Tibial nerve (tissue), 4 donors: ENCODE results near the gene SLBP. TPM values are rescaled to one million over a fixed set of nuclear protein-coding genes. Genes with fewer than 3 reads are reported as not detected.

Experiments
- DNase-seq, 2 donors: peaks; one replicate each; pipeline ENCODE4 v3.0.0-alpha.2; 2019; ENCODE audit warnings: low spot score in 2 of 2
- H3K27ac ChIP-seq, 4 donors: fragments of 200-600 bp; sonication (generic) in 3 of 4; one replicate each; pipeline ENCODE4 v1.5.1; 2017 to 2019; ENCODE audit warnings: mild to moderate bottlenecking in 1 of 4
- H3K27me3 ChIP-seq, 2 donors: fragments of 200-600 bp; sonication (generic) in 1 of 2; one replicate each; pipeline versions ENCODE4 v1.5.1 to v1.6.0; 2017 to 2019
- H3K36me3 ChIP-seq, 3 donors: fragments of 200-600 bp; sonication (generic); one replicate each; pipeline ENCODE4 v1.5.1; 2018 to 2019
- H3K4me1 ChIP-seq, 4 donors: fragments of 200-600 bp; sonication (generic) in 3 of 4; one replicate each; pipeline ENCODE4 v1.5.1; 2017 to 2019
- H3K4me3 ChIP-seq, 4 donors: fragments of 200-600 bp; sonication (generic) in 3 of 4; one replicate each; pipeline ENCODE4 v1.5.1; 2017 to 2019; ENCODE audit warnings: mild to moderate bottlenecking in 1 of 4, moderate library complexity in 1 of 4
- H3K9me3 ChIP-seq, 4 donors: fragments of 200-600 bp; sonication (generic) in 3 of 4; one replicate each; pipeline ENCODE4 v1.5.1; 2017 to 2019
- EP300 ChIP-seq, 2 donors: sonication (generic); formaldehyde crosslinking; IDR thresholded peaks; one replicate each; pipeline ENCODE4 v1.6.1; 2017; ENCODE audit warnings: antibody characterized with exemption in 2 of 2, mild to moderate bottlenecking in 1 of 2
- POLR2A ChIP-seq, 2 donors: fragments of 450-650 bp; IDR thresholded peaks; one replicate each; pipeline ENCODE4 v1.6.1; 2017; ENCODE audit warnings: antibody characterized with exemption in 2 of 2, mild to moderate bottlenecking in 2 of 2, moderate library complexity in 2 of 2
- WGBS, 2 donors: methylation state at CpG; one replicate each; pipeline ENCODE4 v1.1.5; 2018; 5-methylcytosine and 5-hydroxymethylcytosine counted together
- total RNA-seq, 4 donors: library from RNA; depleted of rRNA; stranded (reverse); fragments of >200 nt; gene quantifications; one replicate each; pipeline ENCODE4 v1.1.0, GENCODE V29; 2016
- TF ChIP-seq, protein P1 (sequence below), 5 experiments: fragments of 200-600 bp in 3 of 5; fragments of 450-650 bp in 2 of 5; sonication (generic) in 3 of 5; IDR thresholded peaks; one replicate each; pipeline ENCODE4 v1.5.1; 2016 to 2019; ENCODE audit warnings: antibody characterized with exemption in 5 of 5, mild to moderate bottlenecking in 3 of 5, moderate library complexity in 2 of 5

Gene SLBP
- total RNA-seq, 4 donors from 2014 or later: 41.7 to 55.9 (median 53.5) TPM

DNA sequence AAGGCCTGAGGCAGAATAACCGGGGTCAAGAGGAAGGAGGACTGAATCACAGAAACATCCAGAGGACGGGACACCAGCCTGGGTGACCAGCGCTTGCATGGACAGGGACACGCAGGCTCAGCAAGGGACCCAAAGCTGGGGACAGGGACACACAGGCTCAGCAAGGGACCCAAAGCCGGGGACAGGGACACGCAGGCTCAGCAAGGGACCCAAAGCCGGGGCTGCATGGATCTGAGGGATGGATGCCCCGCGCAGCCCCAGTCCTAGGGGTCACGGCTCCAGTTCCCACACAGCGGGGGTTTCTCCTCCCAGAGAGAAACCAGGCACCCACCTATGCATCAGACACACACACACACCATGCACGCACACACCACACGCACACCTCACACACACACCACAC is 60.5 kb downstream of the SLBP start:
- Histone ChIP-seq H3K36me3 (peaks cover 0 to 20% (median 0%) of the 10 kb centered on the region in 3 donors), H3K4me3 (no peak overlapping the region), H3K4me1 (no peaks in the 10 kb centered on the region), H3K27ac (no peak overlapping the region), H3K9me3 (no peaks in the 10 kb centered on the region), H3K27me3 (no peaks in the 10 kb centered on the region)
- no peak for DNase-seq
- TF ChIP-seq POLR2A (IDR thresholded peaks at IDR 0.05) (no peak), EP300 (IDR thresholded peaks at IDR 0.05) (no peak)
- TF ChIP-seq, protein P1, sequence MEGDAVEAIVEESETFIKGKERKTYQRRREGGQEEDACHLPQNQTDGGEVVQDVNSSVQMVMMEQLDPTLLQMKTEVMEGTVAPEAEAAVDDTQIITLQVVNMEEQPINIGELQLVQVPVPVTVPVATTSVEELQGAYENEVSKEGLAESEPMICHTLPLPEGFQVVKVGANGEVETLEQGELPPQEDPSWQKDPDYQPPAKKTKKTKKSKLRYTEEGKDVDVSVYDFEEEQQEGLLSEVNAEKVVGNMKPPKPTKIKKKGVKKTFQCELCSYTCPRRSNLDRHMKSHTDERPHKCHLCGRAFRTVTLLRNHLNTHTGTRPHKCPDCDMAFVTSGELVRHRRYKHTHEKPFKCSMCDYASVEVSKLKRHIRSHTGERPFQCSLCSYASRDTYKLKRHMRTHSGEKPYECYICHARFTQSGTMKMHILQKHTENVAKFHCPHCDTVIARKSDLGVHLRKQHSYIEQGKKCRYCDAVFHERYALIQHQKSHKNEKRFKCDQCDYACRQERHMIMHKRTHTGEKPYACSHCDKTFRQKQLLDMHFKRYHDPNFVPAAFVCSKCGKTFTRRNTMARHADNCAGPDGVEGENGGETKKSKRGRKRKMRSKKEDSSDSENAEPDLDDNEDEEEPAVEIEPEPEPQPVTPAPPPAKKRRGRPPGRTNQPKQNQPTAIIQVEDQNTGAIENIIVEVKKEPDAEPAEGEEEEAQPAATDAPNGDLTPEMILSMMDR (IDR thresholded peaks at IDR 0.05): no peak
- WGBS, 2 donors: 87 to 93% methylated on average over 13 of the region's 13 CpGs

DNA sequence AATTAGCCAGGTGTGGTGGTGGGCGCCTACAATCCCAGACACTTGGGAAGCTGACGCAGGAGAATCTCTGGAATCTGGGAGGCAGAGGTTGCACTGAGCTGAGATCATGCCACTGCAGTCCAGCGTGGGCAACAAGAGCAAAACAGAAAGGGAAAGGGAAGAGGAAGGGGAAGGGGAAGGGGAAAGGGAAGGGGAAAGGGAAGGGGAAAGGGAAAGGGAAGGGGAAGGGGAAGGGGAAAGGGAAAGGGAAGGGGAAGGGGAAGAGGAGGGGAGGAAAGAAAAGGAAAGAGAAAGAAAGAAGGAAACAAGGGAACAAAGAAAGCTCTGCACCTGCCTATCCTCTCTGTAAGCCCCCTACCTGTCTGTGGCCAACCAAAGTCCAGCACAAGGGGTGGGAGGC is 63.2 kb downstream of the SLBP start:
- no peaks in the 10 kb centered on the region for H3K9me3 ChIP-seq
- no peak for DNase-seq
- 68 to 69% methylated on average over 3 of the region's 3 CpGs for WGBS, 2 donors
- no peak overlapping the region for H3K4me3 ChIP-seq
- TF ChIP-seq POLR2A (IDR thresholded peaks at IDR 0.05) (no peak), EP300 (IDR thresholded peaks at IDR 0.05) (no peak)
- TF ChIP-seq, protein P1 (IDR thresholded peaks at IDR 0.05): no peak
- no peaks in the 10 kb centered on the region for H3K27me3 ChIP-seq
- H3K36me3 ChIP-seq: no peaks in the 10 kb centered on the region
- H3K4me1 ChIP-seq: peaks cover 0 to 9% (median 0%) of the 10 kb centered on the region in 4 donors
- H3K27ac ChIP-seq: no peak overlapping the region

DNA sequence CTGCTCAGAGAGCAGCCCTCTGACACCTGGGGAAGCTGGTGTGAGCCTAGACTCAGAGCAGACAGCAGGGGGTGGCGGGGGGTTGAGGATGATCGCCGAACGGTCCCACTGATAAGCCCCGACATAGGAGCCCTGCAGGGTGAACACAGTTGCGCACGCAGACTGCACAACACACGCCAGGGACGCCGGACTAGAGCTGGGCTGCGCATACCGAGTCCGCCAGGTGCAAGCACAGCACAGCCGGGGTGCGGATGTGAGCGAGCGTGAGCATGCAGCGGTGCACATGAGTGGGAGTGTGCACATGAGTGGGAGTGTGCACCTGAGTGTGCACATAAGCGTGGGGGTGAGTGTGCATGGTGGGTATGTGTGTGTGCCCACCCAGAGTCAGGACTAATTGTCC is 64.7 kb downstream of the SLBP start:
- 84% methylated on average over 19 of the region's 19 CpGs for WGBS, 2 donors
- no peak for DNase-seq

DNA sequence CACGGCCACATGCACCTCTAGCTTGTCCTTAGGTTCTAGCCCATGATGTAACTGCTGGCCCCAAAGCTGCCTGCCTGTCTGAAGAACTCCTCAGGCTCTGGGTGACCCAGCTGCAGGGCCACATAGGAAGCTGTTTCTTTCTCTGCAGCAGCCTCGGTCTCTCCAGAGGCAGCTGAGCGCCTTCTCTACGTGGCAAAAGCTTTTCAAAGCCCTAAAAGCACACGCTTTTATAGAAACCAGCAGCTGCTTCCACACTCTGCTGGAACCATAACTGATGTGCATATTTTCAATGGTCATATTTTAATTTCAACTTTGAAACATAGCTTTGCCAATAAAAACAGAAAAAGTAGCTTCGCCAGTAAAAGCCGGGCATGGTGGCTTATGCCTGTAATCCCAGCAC is 65.4 kb downstream of the SLBP start:
- H3K4me1 ChIP-seq: peaks cover 0 to 9% (median 0%) of the 10 kb centered on the region in 4 donors
- no peak for DNase-seq
- no peaks in the 10 kb centered on the region for H3K36me3 ChIP-seq
- H3K9me3 ChIP-seq: no peaks in the 10 kb centered on the region
- TF ChIP-seq EP300 (IDR thresholded peaks at IDR 0.05) (no peak), POLR2A (IDR thresholded peaks at IDR 0.05) (no peak)
- TF ChIP-seq, protein P1 (IDR thresholded peaks at IDR 0.05): no peak
- WGBS, 2 donors: 72 to 81% methylated on average over 6 to 7 of the region's 7 CpGs
- no peak overlapping the region for H3K27ac ChIP-seq
- no peak overlapping the region for H3K4me3 ChIP-seq
- H3K27me3 ChIP-seq: no peaks in the 10 kb centered on the region

More for the DNA sequence above, 64.7 kb downstream of the SLBP start:
- Histone ChIP-seq H3K4me3 (no peak overlapping the region), H3K4me1 (peaks cover 0 to 9% (median 0%) of the 10 kb centered on the region in 4 donors), H3K27ac (no peak overlapping the region), H3K9me3 (no peaks in the 10 kb centered on the region), H3K27me3 (no peaks in the 10 kb centered on the region), H3K36me3 (no peaks in the 10 kb centered on the region)
- TF ChIP-seq EP300 (IDR thresholded peaks at IDR 0.05) (no peak), POLR2A (IDR thresholded peaks at IDR 0.05) (no peak)
- TF ChIP-seq, protein P1 (IDR thresholded peaks at IDR 0.05): no peak

DNA sequence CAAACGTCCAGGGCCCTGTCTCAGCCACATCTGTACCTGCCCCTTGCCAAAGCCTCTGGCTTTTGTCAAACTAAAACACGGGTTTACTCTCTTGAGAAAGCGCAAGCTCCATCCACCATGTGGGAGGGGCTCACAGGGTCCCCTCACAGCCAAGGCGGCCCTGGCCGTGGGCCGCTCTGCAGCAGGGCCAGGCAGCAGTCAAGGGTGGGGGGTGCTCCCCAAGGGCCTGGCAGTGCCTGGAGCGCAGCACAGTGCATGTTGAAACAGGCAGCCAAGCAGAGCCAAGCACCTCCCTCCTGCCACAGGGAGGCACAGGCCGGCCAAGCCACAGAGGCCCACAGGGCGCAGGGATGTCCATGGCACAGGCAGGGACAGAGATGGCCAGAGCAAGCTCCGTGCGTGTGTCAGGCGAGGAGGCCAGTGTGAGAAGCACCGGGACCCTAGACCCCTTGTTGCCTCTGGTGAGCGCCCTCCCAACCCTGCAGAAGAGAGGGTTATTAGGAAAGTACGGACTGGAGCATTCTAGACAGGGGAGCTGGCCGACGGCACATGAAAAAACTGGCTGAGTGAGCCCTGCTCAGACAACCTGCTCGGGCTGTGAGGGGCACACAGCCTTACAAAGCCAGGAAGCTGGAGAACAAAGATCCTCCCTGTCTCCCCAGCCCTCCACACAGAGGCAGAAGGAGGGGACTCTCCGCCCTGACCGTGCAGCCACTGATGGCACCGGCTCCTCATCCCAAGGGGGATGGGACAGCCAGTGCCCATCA is 67.0 kb downstream of the SLBP start:
- no peak for DNase-seq
- TF ChIP-seq, protein P1 (IDR thresholded peaks at IDR 0.05): no peak
- no peak for TF ChIP-seq EP300 (IDR thresholded peaks at IDR 0.05)
- TF ChIP-seq POLR2A (IDR thresholded peaks at IDR 0.05): no peak
- WGBS, 2 donors: 26 to 32% methylated on average over 19 to 21 of the region's 21 CpGs
- Histone ChIP-seq H3K4me1 (peaks cover 0 to 9% (median 0%) of the 10 kb centered on the region in 4 donors), H3K4me3 (no peak overlapping the region), H3K27me3 (no peaks in the 10 kb centered on the region), H3K9me3 (no peaks in the 10 kb centered on the region), H3K27ac (no peak overlapping the region), H3K36me3 (no peaks in the 10 kb centered on the region)
